Activated T-cell treated with anti-CD3 and anti-CD28 coated beads, Interleukin-2, amount 50 U/mL, for 72 hours (primary cell): ENCODE results near the gene ERGIC1. TPM values are rescaled to one million over a fixed set of nuclear protein-coding genes. Genes with fewer than 3 reads are reported as not detected.

ENCODE experiments used
- ATAC-seq, 2 donors: fragments of 150-1000 bp; cut with Tn5 transposase; replicated peaks in 1 of 2; 2 replicates each; pipeline ENCODE4 v1.10.0; 2021; ENCODE audit warnings: moderate library complexity in 2 of 2, mild to moderate bottlenecking in 1 of 2
- DNase-seq, 2 donors: peaks; one replicate each; pipeline ENCODE4 v3.0.0; 2021 to 2022; ENCODE audit warnings: mixed read lengths in 1 of 2
- H3K27ac Mint-ChIP-seq: one replicate; pipeline ENCODE4 v1.8.0; 2022; ENCODE audit warnings: mild to moderate bottlenecking, moderate library complexity, mixed read lengths
- H3K27me3 Mint-ChIP-seq: one replicate; pipeline ENCODE4 v1.8.0; 2022; ENCODE audit warnings: low read depth, mixed read lengths
- H3K36me3 Mint-ChIP-seq, 2 donors: one replicate each; pipeline ENCODE4 v1.8.0; 2022; ENCODE audit warnings: mixed read lengths in 2 of 2, mild to moderate bottlenecking in 1 of 2; ENCODE audit not compliant: insufficient read depth in 2 of 2
- H3K4me1 Mint-ChIP-seq: one replicate; pipeline ENCODE4 v1.8.0; 2022; ENCODE audit warnings: low read depth, mixed read lengths
- H3K4me3 Mint-ChIP-seq, 2 donors: one replicate each; pipeline ENCODE4 v1.8.0; 2022; ENCODE audit warnings: mild to moderate bottlenecking in 2 of 2, mixed read lengths in 2 of 2, moderate library complexity in 2 of 2
- H3K9me3 Mint-ChIP-seq, 2 donors: one replicate each; pipeline ENCODE4 v1.8.0; 2022; ENCODE audit warnings: mixed read lengths in 2 of 2
- total RNA-seq, 2 donors: library from RNA; stranded (reverse); gene quantifications; one replicate each; pipeline ENCODE4 v1.2.3, GENCODE V29; 2022

ERGIC1 gene
- total RNA-seq, 2 donors from 2014 or later: 66.3 to 69.3 TPM

GRCh38 chr5:172870291-172870714, 36.3 kb downstream of the ERGIC1 start:
- no peaks in the 10 kb centered on the region for H3K27me3 Mint-ChIP-seq
- no peaks in the 10 kb centered on the region for H3K9me3 Mint-ChIP-seq
- no peaks in the 10 kb centered on the region for H3K36me3 Mint-ChIP-seq
- no peak overlapping the region for H3K27ac Mint-ChIP-seq
- H3K4me1 Mint-ChIP-seq: peaks cover 21% of the 10 kb centered on the region
- ATAC-seq (no peak), DNase-seq (no peak)
- no peak overlapping the region for H3K4me3 Mint-ChIP-seq

GRCh38 chr5:172870715-172871461, 36.8 kb downstream of the ERGIC1 start:
- DNase-seq: no peak
- H3K36me3 Mint-ChIP-seq: no peaks in the 10 kb centered on the region
- H3K27ac Mint-ChIP-seq: no peak overlapping the region
- no peak for ATAC-seq
- H3K9me3 Mint-ChIP-seq: no peaks in the 10 kb centered on the region
- H3K27me3 Mint-ChIP-seq: no peaks in the 10 kb centered on the region
- H3K4me1 Mint-ChIP-seq: peaks cover 21% of the 10 kb centered on the region
- H3K4me3 Mint-ChIP-seq: no peak overlapping the region

GRCh38 chr5:172871536-172871935, 37.5 kb downstream of the ERGIC1 start:
- ATAC-seq (no peak), DNase-seq (no peak)
- no peak overlapping the region for H3K4me3 Mint-ChIP-seq
- no peaks in the 10 kb centered on the region for H3K36me3 Mint-ChIP-seq
- no peak overlapping the region for H3K27ac Mint-ChIP-seq
- no peaks in the 10 kb centered on the region for H3K27me3 Mint-ChIP-seq
- H3K9me3 Mint-ChIP-seq: no peaks in the 10 kb centered on the region
- peaks cover 21% of the 10 kb centered on the region for H3K4me1 Mint-ChIP-seq

- H3K36me3 Mint-ChIP-seq: no peaks in the 10 kb centered on the region
- no peaks in the 10 kb centered on the region for H3K27me3 Mint-ChIP-seq
- H3K9me3 Mint-ChIP-seq: no peaks in the 10 kb centered on the region
- peaks cover 21% of the 10 kb centered on the region for H3K4me1 Mint-ChIP-seq
- no peak for DNase-seq
- H3K27ac Mint-ChIP-seq: no peak overlapping the region
- ATAC-seq: no peak
- H3K4me3 Mint-ChIP-seq: no peak overlapping the region
These were observed 37.9 kb downstream of the ERGIC1 start for GRCh38 chr5:172871982-172872381.

GRCh38 chr5:172872997-172873491, 39.0 kb downstream of the ERGIC1 start:
- Mint-ChIP-seq H3K27me3 (no peaks in the 10 kb centered on the region), H3K4me3 (no peak overlapping the region), H3K27ac (no peak overlapping the region), H3K36me3 (peaks cover 0 to 2% of the 10 kb centered on the region in 2 donors), H3K4me1 (peaks cover 17% of the 10 kb centered on the region), H3K9me3 (no peaks in the 10 kb centered on the region)
- DNase-seq: no peak
- ATAC-seq: no peak

GRCh38 chr5:172873513-172873912, 39.5 kb downstream of the ERGIC1 start:
- Mint-ChIP-seq H3K27me3 (no peaks in the 10 kb centered on the region), H3K36me3 (peaks cover 0 to 2% of the 10 kb centered on the region in 2 donors), H3K4me1 (peaks cover 12% of the 10 kb centered on the region), H3K4me3 (no peak overlapping the region), H3K9me3 (no peaks in the 10 kb centered on the region), H3K27ac (no peak overlapping the region)
- no peak for DNase-seq
- ATAC-seq: no peak

- no peak overlapping the region for H3K27ac Mint-ChIP-seq
- H3K27me3 Mint-ChIP-seq: no peaks in the 10 kb centered on the region
- DNase-seq (no peak), ATAC-seq (no peak)
- H3K4me1 Mint-ChIP-seq: peaks cover 4% of the 10 kb centered on the region
- H3K36me3 Mint-ChIP-seq: peaks cover 0 to 2% of the 10 kb centered on the region in 2 donors
- H3K4me3 Mint-ChIP-seq: no peak overlapping the region
- H3K9me3 Mint-ChIP-seq: no peaks in the 10 kb centered on the region
These were observed 40.8 kb downstream of the ERGIC1 start for GRCh38 chr5:172874647-172875504.

- ATAC-seq: no peak
- H3K4me1 Mint-ChIP-seq: peaks cover 4% of the 10 kb centered on the region
- DNase-seq: no peak
- H3K36me3 Mint-ChIP-seq: peaks cover 0 to 2% of the 10 kb centered on the region in 2 donors
- no peak overlapping the region for H3K27ac Mint-ChIP-seq
- H3K4me3 Mint-ChIP-seq: no peak overlapping the region
- H3K9me3 Mint-ChIP-seq: no peaks in the 10 kb centered on the region
- no peaks in the 10 kb centered on the region for H3K27me3 Mint-ChIP-seq
These were observed 41.6 kb downstream of the ERGIC1 start for GRCh38 chr5:172875505-172876279.

- peaks cover 0 to 2% of the 10 kb centered on the region in 2 donors for H3K36me3 Mint-ChIP-seq
- H3K27me3 Mint-ChIP-seq: no peaks in the 10 kb centered on the region
- H3K4me3 Mint-ChIP-seq: no peak overlapping the region
- DNase-seq: no peak
- H3K9me3 Mint-ChIP-seq: no peaks in the 10 kb centered on the region
- ATAC-seq: no peak
- peaks cover 7% of the 10 kb centered on the region for H3K4me1 Mint-ChIP-seq
- no peak overlapping the region for H3K27ac Mint-ChIP-seq
These were observed 42.5 kb downstream of the ERGIC1 start for GRCh38 chr5:172876578-172876977.

GRCh38 chr5:172877466-172878260, 43.6 kb downstream of the ERGIC1 start:
- Mint-ChIP-seq H3K4me3 (no peak overlapping the region), H3K4me1 (peaks cover 17% of the 10 kb centered on the region), H3K36me3 (peaks cover 0 to 2% of the 10 kb centered on the region in 2 donors), H3K9me3 (no peaks in the 10 kb centered on the region), H3K27me3 (no peaks in the 10 kb centered on the region), H3K27ac (no peak overlapping the region)
- no peak for ATAC-seq
- no peak for DNase-seq

GRCh38 chr5:172878585-172878932, 44.5 kb downstream of the ERGIC1 start:
- no peak overlapping the region for H3K27ac Mint-ChIP-seq
- H3K4me3 Mint-ChIP-seq: no peak overlapping the region
- peaks cover 18% of the 10 kb centered on the region for H3K4me1 Mint-ChIP-seq
- ATAC-seq: no peak
- no peak for DNase-seq
- no peaks in the 10 kb centered on the region for H3K27me3 Mint-ChIP-seq
- H3K36me3 Mint-ChIP-seq: peaks cover 2 to 4% of the 10 kb centered on the region in 2 donors
- H3K9me3 Mint-ChIP-seq: no peaks in the 10 kb centered on the region

GRCh38 chr5:172878933-172879752, 45.1 kb downstream of the ERGIC1 start:
- no peak for ATAC-seq
- peaks cover 18% of the 10 kb centered on the region for H3K4me1 Mint-ChIP-seq
- no peak for DNase-seq
- no peaks in the 10 kb centered on the region for H3K27me3 Mint-ChIP-seq
- H3K36me3 Mint-ChIP-seq: peaks cover 2 to 4% of the 10 kb centered on the region in 2 donors
- H3K27ac Mint-ChIP-seq: no peak overlapping the region
- no peak overlapping the region for H3K4me3 Mint-ChIP-seq
- H3K9me3 Mint-ChIP-seq: no peaks in the 10 kb centered on the region
